ENCODE results near the gene ADGRA3.

- TF ChIP-seq, protein P1, sequence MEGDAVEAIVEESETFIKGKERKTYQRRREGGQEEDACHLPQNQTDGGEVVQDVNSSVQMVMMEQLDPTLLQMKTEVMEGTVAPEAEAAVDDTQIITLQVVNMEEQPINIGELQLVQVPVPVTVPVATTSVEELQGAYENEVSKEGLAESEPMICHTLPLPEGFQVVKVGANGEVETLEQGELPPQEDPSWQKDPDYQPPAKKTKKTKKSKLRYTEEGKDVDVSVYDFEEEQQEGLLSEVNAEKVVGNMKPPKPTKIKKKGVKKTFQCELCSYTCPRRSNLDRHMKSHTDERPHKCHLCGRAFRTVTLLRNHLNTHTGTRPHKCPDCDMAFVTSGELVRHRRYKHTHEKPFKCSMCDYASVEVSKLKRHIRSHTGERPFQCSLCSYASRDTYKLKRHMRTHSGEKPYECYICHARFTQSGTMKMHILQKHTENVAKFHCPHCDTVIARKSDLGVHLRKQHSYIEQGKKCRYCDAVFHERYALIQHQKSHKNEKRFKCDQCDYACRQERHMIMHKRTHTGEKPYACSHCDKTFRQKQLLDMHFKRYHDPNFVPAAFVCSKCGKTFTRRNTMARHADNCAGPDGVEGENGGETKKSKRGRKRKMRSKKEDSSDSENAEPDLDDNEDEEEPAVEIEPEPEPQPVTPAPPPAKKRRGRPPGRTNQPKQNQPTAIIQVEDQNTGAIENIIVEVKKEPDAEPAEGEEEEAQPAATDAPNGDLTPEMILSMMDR (conservative IDR thresholded peaks at IDR 0.05; ENCODE audit: low read length) = no peak
- TF ChIP-seq EZH2phosphoT487 (IDR thresholded peaks at IDR 0.05; ENCODE audit: borderline replicate concordance) = no peak
Observed at GRCh38 chr4:22504922-22505321, 10.9 kb downstream of the ADGRA3 start.
